Stomach (tissue), 4 donors: ENCODE data around the gene TRIM69.
"Not testable (repeated sequence)": the region's sequence is repeated elsewhere in the genome, so short reads cannot be mapped to it uniquely, and the experiment has no call there.

ENCODE experiments used
- CTCF ChIP-seq, 7 experiments: fragments of 450-650 bp in 4 of 7; fragments of 200-600 bp in 3 of 7; sonication (generic) in 3 of 7; IDR thresholded peaks; one replicate each; pipeline ENCODE4 v1.5.1; 2016 to 2019; ENCODE audit warnings: antibody characterized with exemption in 7 of 7, control low read depth in 2 of 7, mild to moderate bottlenecking in 1 of 7
- EP300 ChIP-seq: sonication (generic); formaldehyde crosslinking; IDR thresholded peaks from one replicate; pipeline ENCODE4 v1.6.1; 2017; ENCODE audit warnings: antibody characterized with exemption

GRCh38 chr15:44743454-44743853 lies 7.1 kb downstream of the TRIM69 start:
- TF ChIP-seq EP300; CTCF (IDR thresholded peaks at IDR 0.05): not testable (repeated sequence)
